ENCODE results near the gene STAT4.

Gene STAT4

DNA sequence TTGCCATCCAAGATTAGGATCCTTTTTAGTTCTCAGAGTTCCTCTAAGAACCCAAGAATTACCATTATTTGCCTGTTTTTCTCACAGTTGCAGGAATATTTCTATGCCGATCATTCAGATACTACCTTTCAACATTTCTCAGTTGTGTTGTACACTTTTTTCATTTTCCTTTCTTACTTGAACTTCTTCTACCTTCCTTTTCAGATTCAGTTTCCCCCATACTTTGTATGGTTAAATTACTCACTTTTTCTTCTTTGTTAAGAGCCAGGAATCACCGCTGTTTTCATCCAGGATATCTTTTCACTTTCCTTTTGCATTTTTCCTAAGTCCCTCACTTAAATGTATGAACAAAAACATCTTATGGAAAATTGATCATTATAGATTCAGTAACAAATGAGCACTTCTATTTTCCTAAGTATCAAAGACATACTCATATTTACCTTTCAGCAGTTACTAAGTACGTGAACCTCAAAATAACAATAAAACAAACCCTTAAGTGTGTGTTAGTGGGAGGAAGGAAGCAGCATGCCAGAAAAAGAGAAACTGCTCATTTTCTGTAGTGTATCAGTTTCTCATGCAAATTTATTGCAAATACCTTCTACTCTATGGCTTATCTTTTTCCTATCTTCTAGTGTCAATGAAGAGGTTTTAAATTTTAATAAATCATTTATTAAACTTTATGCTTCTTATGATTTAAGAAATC, 72.5 kb downstream of the STAT4 start:
- no peak for DNase-seq

DNA sequence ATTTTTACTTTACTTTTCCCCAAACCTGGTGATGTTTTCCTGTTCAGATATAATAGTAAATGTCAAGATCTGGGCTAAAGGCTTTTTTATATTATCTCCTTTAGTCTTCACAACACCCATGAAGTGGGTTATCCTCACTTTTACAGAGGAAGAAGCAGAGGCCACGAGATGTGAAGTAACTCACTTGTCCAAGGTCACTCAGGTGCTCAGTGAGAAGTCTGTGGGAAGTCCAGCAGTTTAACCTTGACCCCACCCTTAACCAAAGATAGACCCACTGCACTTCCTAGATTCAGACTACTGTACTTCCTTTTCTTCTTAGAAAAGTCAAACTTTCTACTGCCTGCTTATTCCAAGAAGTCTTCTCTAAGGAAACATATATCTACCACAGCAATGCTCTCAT, 80.5 kb downstream of the STAT4 start:
- DNase-seq = no peak

DNA sequence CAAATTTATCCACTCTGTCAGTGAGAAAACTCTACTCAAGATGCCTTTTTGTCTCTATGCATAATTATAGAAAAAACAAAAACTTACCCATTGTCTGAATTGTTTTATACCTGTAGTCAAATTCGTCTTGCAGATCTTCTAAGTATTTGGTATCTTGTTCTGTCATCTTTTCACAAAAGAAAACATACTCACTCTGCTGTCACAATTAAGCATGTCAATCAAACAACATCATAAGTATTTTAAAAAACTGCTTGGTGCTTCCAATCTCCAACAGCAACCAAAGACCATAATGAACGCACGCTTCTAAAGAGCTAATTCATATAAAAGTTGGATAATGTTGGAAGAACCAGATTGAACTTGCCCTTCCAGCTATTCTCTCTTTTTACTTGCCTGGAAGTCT, 81.2 kb downstream of the STAT4 start:
- DNase-seq = no peak

DNA sequence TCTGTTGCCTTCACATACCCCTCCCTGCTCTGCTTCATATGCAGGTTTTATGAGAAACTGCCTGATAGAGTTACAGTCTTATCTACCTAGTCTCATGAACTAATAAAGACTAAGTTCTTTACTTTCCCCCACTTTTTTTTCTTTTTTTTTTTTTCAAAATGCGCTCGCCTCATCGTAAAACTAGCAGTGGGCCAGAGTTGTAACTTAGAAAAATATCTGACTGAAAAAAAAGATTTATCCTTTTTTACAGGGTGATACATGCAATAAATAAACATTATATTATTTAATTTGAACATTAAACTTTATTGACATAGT, 83.9 kb downstream of the STAT4 start:
- no peak for DNase-seq

DNA sequence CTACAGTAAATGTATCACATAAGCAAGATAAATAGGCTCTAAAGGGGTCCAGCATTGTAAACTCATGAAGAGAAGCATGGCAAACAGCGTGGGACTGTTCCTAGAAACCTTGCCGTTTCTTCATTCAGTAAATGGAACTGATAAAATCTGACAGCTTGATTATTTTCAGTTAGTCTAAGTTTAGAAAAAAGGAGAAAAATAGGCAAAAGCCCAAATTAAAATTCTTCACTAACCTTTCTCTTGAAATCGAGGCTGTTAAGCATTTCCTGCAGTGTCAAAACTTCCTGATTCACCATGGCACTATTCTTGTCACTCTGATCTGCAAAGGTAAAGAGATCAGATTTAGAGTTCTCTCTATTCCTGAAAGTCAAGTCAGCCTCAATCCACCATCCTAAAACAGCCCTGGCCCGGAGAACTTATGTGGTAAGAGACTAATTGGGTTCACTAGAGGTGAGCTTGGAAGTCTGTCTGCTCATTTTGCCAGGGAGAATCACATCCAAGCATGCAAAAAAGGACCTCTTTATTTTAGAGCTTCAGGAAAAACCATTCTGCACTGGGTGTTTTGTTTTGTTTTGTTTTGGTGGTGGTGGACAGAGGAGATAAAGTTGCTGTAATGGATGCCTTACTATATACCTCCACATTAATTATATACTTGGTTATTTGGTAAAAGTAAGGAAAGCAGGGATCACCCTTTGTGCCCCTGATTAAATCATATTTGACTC, 84.4 kb downstream of the STAT4 start:
- DNase-seq = no peak

DNA sequence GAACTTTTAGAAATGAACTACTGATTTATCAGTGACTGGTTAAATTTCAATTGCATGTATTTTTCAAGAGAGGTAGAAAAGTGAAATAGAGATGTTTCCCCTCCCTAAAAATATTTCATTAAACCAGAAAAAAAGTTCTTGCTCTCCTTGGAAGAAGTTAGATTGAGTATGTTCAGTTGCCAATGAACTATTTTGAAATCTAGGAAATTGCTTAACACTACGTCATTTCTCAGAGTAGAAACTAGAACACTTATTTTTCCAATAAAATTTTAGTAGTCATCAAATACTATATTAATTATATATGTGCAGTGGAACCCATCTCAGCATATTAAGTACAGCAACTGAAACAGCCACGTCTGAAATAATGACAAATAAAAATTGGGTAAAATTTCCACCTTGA, 85.0 kb downstream of the STAT4 start:
- no peak for DNase-seq

DNA sequence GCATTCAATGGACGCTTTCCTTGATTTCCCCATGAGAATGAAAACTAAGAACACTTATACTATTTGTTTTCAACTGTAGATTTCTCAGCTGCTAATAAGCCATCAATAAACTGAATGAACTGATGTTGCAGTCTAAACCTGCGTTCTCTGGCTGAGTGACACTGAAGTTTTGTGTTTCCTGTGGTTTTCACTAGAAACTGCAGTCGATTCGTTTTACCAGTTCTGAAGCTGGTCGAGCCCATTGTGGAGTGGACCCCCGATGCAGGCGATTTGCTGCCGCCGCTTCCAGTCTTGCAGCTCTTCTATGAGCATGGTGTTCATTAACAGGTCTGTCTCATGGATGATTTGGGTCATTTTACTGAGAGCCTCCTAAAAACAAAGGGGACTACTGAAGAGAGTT, 86.2 kb downstream of the STAT4 start:
- DNase-seq = no peak

DNA sequence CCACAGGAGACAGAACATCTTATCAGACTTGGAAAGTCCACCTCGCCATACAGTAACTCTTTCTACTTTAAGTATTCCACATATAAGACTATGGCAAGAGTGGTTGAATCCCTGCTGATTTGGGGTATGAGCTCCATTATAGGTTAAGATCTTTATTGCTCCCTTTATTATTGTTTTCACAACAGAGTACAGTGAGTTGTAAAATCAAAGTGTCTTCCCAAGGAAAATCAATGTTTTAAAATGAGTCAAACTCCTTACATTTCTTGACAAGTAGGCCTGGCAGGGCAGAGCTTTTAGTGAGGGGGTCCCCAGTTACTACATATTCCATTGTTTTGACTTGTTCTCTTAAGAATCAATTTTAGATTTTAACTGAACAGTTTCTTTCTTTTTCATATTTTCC, 87.2 kb downstream of the STAT4 start:
- DNase-seq = no peak

DNA sequence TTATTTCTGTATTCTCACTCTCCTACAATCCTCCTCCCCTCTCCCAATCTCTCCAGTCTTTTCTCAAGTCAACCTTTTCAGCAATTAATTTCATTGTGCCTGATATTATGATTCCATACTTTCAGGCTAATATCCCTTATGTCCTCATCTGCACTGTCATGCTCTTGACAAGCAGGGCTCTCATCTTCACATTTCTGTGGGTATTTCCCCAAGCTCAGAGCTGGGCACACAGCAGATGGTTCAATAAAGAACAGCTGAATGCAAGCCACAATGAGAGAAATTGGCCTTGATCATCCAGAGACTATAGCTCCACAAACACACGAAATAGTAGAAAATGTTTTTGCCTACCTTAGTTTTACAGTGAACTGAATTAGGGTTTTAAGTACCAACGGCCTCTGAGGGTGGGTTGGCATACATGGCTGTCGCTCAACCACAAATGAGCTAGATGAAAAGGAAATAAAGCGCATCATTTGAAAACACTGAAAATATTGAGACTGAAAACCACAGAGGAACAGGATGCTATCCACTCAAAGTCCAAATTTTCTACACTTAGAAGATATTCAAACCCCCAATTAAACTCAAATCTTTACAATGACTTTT, 89.3 kb downstream of the STAT4 start:
- no peak for DNase-seq

DNA sequence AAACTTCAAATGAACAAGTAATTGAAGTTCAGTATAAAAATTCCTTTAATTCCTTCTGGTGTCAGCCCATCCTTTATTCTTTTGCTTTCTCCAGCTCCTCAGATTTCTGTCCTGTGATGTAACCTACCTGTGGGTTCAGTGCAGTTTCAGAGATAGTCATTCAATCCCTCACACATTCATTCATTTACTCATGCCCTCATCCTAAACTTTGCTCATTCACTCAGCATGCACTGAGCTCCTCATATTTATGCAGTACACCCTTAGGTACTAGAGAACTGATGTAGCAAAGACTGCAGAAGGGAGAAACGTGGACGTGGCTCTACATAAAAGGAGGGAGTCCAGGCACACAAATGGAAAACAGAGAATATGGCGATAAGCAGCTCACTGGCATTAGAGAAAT, 91.5 kb downstream of the STAT4 start:
- DNase-seq = no peak

DNA sequence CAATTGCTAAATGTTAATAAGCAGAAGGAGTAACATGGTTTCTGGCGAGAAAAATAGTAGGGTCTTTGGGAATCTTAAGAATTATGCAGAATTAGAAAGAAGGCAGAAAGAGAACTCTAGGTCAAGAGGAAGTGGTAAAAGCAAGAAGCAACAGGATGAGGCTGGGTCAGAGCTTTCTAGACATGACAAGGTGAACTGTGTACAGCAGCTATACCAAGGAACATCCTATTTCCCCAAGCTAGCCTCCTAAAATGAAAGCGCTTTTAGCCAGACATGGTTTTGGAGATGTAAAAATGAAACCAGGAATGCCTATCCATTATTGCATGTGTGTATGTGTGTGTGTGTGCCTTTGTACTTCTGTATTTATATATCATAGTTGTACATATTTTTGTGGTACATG, 94.6 kb downstream of the STAT4 start:
- DNase-seq = no peak

DNA sequence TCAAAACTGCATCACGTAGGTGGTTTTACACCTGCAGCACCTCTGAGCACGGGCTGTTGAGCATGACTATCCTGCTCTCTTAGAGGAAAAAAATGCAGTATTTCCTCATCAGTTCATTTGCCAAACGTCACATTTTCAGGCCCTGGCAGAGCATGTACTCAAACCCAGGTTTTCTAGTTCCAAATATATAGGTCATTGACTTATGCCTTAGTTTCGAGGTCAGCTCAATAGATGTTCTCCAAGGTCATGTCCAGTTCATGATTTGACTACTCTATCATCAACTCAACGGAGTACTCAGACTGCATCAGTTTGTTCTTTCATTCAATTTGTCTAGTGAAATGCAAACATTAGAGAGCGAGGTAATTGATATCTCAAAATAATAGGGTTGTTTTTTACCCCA, 97.5 kb downstream of the STAT4 start:
- DNase-seq = no peak

DNA sequence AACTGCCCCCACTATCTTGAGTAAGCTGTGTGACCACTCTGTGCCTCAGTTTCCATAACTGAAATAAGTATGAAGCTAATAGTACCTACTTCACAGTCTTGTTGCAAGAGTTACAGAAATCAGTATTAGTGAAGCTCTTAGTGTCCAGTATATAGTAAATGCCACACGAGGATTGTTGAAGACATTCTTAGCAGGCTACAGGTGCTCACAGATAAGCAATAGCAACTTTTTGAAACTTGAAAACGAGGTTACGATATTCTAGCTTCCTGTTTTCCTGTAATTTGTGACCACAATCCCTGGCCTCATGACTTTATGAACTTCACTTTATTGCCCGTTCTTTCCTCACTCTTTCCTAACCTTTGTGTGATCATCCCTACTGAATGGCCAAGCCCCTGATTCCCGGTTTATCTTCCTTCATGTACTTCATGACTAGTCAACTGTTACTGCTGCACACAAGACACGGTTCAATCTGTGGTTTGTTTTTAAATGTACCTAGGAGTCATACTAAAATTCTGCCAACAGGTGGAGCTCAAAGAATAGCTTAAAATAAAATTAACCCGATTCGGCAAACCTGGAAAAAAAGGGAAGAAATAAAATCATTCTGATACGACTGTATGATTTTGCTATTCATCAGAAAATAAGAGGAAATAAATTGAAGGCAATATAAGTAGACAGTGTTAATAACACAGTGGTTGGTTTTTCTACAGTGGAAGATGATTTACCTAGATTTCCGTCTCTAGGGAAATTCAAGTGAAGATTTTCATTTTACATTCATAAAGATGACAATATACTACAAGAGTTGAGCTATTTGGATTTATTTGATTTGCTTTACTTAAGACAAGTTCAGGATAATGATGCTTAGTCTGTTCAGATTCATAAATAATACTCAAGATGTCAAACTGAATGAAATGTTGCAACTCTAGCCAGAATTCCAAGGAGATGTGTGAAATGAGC, 98.7 kb downstream of the STAT4 start:
- peak; percentile 10 for DNase-seq

DNA sequence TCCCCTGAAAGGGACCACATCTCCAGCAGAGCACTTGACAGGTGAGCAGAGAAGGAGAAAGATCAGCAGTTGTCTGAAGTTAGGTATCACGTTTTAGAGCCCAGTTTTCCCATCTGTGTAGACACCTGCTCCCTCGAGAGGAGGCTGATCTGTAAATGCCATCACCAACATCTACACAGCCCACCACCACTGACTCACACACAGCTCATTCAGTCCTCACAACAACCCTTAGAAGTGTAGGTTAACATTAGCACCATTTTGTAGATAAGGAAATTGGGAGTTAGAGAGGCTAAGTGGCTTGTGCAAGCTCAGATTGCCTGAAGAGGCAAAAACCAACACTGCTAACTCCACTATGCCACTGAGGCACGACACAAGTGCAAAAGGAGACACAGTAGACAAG, 99.6 kb downstream of the STAT4 start:
- DNase-seq = no peak

DNA sequence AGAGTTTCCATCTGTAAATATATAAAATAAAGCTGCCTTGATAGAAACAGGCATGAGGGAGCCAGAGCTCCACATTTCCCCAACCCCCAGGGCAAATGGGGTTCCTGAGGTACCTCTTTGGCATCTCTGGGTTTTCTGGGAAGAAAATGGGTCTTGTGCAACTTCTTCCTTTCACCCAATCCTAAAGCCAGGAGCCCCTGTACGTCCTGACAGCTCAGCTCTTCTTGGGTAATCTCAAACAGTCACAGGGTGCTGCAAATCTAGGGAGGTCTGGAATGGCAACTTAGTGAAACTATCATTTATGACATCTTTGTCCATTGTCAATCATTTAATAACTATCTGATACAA, 100.2 kb downstream of the STAT4 start:
- no peak for DNase-seq

DNA sequence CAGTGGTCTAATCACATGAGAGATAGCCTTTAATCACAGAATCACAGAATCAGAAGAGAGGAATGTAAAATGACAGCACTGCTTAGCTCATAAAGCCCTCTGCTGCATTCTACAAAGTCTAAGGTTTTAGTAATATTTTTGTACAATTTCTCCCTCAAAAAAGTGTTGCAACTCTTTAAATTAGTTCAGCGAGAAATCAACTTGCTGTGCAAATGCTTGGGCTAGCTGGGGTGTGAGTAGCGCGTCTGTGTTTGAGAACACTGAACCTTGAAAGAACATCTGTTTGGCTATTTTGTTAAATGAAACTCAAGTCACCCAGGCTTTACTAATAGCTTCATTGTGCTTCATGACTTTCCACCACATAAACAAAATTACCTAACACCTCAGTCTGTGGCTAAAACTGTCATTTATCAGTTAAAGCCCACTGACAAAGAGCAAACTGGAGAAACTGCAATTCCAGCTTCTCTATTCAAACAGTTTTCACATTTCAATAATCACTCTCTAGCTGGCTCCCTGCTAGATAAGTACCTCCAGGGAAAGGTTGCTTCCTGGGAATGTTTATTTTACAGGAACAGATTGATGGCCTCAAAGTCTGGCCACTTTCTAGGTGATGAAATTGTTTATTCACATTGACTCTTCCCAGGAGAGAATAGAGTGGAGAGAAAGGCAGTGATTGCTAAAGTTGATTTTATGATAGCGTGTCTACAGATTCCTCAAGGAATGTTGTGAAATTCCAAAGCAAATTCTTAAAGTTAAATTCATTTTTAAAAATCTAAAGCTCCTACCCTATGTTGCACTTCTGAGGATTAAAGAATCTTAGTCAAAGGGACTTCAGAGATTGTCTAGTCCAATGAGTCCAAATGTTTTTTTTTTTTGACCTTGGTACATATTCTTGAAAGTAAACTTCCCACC, 100.8 kb downstream of the STAT4 start:
- DNase-seq = no peak

DNA sequence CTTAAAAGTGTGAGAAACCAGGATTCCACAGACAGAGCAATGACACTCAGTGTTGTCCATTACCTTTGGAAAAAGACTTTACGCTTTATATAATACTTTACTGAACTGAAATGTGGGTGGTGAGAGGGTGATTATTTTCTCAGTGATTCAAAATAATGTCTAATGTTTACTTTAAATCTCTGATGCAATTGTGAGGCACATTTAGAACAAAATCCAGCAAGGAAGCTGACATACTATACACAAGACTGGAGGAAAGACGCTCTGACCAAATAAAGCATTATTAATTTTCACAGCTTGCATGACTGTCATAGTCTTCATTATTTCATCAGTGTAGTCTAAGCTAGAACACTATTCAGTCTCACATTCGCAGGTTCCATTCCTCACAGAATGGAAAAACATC, 102.7 kb downstream of the STAT4 start:
- no peak for DNase-seq

DNA sequence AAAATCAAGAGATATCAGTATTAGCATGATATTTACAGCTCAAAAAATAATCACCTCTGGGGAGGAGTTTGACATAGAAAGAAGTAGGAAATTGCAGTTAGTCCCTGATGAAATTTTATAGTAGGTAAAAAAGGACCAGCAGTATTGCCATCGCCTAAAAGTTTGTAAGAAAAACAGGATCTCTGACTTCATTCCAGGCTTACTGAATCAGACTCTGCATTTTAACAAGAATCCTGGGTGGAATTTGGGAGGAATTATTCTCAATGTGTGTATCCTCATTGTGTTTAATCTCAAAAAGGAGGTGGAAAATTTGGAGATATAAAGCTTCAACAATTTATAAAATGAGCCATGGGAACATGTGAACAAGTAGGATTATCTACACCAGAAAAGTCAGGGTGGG, 105.7 kb downstream of the STAT4 start:
- DNase-seq = no peak

DNA sequence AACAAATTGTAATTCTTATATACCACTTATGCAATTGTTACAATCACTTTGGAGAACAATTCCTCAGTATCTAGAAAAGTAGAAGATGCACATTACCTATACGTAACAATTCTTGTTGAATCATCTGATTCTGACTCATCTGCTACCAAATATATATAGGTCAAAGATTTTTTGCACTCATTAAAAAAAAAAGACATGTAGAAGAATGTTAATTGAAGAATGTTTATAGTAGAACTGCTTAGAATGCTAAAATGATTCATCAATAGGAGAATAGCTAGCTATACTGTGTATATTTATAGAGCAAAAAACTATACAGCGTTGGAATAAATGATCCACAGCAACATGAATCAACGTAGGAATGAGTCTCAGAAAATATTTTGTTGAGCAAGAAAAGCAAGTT, 107.4 kb downstream of the STAT4 start:
- DNase-seq = no peak

DNA sequence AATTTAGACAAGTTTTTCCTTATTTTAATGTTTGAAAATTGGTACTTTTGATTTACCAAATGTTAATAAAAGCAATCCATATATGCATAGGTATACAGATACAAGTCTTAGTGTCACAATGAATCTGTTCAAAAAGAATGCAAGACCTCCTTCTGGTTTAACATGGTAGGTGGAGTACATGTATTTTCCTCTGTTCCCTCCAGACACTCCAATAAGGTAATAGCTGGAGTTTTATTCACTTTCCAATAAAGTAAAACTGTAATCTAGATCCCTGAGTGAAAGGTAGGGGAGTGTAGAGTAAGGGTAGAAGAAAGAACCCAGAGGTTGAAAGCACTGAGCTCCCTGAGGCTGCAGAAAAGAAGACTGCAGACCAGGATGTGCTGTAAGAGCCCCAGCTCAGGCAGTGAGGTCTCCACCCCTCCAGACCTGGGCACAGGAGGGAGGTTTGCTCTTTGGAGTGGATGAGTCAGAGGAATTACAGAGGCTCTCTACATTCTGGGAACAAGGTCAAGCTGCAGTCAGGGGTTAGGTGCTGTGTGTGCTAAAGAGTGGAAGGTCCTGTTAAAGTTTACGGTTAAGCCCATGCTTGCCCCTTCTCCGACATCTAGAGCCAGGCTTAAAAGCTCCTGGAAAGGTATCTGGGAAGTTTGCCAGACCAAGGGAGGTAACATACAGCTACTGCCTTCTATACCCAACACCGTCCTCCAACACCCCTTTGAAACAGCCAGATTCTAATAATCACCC, 109.2 kb downstream of the STAT4 start:
- DNase-seq = no peak

DNA sequence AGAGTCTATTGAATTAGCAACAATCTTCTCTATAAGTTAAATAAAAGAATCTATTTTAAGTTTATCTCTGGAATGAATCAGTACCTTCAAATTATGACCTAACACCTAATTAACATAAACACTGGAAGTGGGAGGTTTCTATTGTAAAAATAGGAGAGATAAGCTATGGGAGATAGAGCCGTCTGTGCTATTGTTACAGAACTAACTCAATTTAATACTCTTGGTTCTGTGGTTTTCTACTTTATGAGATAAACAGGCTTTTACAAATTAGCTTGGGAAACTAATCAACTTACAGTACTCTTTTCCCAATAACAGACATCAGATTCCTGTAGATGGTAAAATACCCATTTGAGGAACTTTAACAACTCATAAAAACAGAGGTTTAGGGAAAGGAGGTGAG, 111.2 kb downstream of the STAT4 start:
- DNase-seq = no peak

DNA sequence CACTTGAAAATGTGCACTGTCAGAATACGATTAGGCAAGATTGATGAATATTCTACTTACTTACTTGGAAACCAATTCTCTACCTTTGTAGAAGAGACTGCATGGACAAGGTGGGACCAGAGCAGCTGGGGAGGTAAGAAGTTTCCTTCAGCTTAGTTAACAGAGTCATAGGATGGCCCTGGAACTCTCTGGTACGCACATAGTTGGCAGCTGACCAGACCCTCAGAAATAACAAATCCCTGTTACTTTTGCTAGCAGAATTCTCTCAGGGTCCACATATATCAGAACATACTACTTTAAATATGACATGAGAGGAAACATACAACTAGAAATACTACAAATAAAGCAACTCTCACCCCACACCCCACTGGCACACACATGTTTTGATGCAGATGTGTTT, 112.1 kb downstream of the STAT4 start:
- no peak for DNase-seq

Measured in NCI-H1436 (cell line).